Measurements from ENCODE around the gene ID2. TPM values are rescaled to one million over a fixed set of nuclear protein-coding genes. Genes with fewer than 3 reads are reported as not detected.

Gene ID2
- total RNA-seq, 1 experiment from 2014 or later = 48.6 TPM

DNA sequence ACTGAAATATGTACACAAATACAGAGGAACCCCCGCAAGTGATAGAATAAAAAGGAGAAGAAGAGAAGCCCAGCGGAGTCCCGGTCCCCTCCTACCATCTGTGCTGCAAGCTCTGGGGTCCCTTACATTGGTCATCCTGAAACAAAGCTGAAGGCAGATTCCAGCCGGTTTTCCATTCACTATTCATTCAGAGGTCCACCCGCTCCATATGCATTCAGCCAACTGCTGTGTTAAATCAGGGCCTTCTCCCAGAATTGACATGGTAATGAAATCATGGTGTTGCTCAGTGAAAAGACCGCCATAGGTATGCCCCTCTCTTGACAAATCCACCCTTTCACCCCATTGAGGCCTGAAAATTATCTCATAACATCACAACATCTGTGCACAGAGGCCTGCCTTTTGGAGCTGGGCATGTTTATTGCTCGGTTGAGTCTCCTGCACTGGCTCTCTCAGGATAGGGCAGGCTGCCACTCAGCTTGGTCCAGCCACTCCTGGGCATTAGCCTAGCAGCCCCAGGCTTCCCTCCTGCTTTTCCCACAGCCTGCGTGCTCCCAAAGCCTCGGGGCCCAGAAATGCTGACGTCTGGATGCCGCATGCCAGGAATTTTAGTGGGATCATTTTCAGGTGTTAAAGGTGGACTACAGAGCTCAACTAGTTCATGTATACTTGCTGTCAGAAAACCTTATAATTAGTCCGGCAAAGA is 39.3 kb upstream of the ID2 start:
- Histone ChIP-seq H2BK5ac (ENCODE audit: insufficient read length, low read length) (no peak overlapping the region), H4K5ac (ENCODE audit: insufficient read length, low read depth, low read length) (no peak overlapping the region), H2BK12ac (ENCODE audit: insufficient read length, low read depth, low read length) (no peak overlapping the region), H3K9ac (ENCODE audit: extremely low read depth, insufficient read length, low read length) (no peak overlapping the region), H4K20me1 (ENCODE audit: control insufficient read depth, insufficient read depth, insufficient read length) (no peaks in the 10 kb centered on the region), H3K18ac (ENCODE audit: insufficient read length, low read depth, low read length) (no peak overlapping the region), H3K4me1 (ENCODE audit: insufficient read depth, low read length) (peaks cover 14% of the 10 kb centered on the region), H3T11ph (ENCODE audit: low read length) (no peak overlapping the region), H2BK120ac (ENCODE audit: low read depth, low read length, poor library complexity, severe bottlenecking) (no peak overlapping the region), H3K27me3 (ENCODE audit: insufficient read depth, low read length) (no peaks in the 10 kb centered on the region; the same call in 1 of the 2 replicates), H3K23ac (ENCODE audit: insufficient read length, low read depth, low read length) (no peak overlapping the region), H3K14ac (ENCODE audit: insufficient read depth, low read length) (no peak overlapping the region), H3K27ac (ENCODE audit: insufficient read length, low read depth, low read length) (no peak overlapping the region), H3K56ac (ENCODE audit: insufficient read length, low read depth, low read length) (no peak overlapping the region), H2AK5ac (ENCODE audit: insufficient read length, low read length) (no peak overlapping the region), H3K4me2 (ENCODE audit: insufficient read depth, insufficient read length, low read length) (no peak overlapping the region), H4K91ac (ENCODE audit: insufficient read length, low read depth, low read length) (no peak overlapping the region), H2AFZ (ENCODE audit: low read length) (no peak overlapping the region), H3K23me2 (ENCODE audit: insufficient read length, low read depth, low read length, poor library complexity, severe bottlenecking) (peaks cover 4% of the 10 kb centered on the region), H3K79me2 (ENCODE audit: insufficient read depth, low read length) (no peaks in the 10 kb centered on the region), H2BK20ac (ENCODE audit: low read depth, low read length, poor library complexity, severe bottlenecking) (no peak overlapping the region), H3K4ac (ENCODE audit: low read depth, low read length) (no peak overlapping the region), H2BK15ac (ENCODE audit: low read depth, low read length) (no peak overlapping the region), H3K79me1 (ENCODE audit: insufficient read depth, low read depth, low read length, poor library complexity, severe bottlenecking) (no peaks in the 10 kb centered on the region), H3K9me3 (ENCODE audit: control insufficient read depth, low read depth, low read length) (no peaks in the 10 kb centered on the region), H4K8ac (replicated peaks; ENCODE audit: insufficient read length, low read depth, low read length) (no peak overlapping the region)
- Mint-ChIP-seq H3K4me1 (peaks cover 55 to 68% of the 10 kb centered on the region in 2 experiments), H3K4me3 (no peak overlapping the region; a peak in 1 of 5 replicates), H3K36me3 (ENCODE audit: insufficient read depth in 1 of 3, low read depth in 3 of 3) (peaks cover 0 to 8% (median 0%) of the 10 kb centered on the region in 3 experiments; a peak in 4 of 7 replicates), H3K27me3 (ENCODE audit: low read depth) (peaks cover 13% of the 10 kb centered on the region), H3K27ac (peak overlapping the region; percentile 26 to 95 (median 62); a peak in 4 of 7 replicates), H3K9me3 (peaks cover 3 to 7% of the 10 kb centered on the region in 2 experiments)
- WGBS (ENCODE audit: extremely low coverage, insufficient read length, low lambda C conversion rate) = no CpG with 5 or more reads among the region's 12 CpGs
- TF ChIP-seq CTCF (conservative IDR thresholded peaks at IDR 0.05) = no peak
- no peak for DNase-seq
